ENCODE data around the gene NIM1K.
"Not testable (repeated sequence)": the region's sequence is repeated elsewhere in the genome, so short reads cannot be mapped to it uniquely, and the experiment has no call there.

Gene NIM1K

GRCh38 chr5:43197535-43197934 is 5.5 kb downstream of the NIM1K start:
- DNase-seq (ENCODE audit: low read depth), result no peak
- no peak overlapping the region for H3K4me3 ChIP-seq (ENCODE audit: low read length)
- TF ChIP-seq, protein P1, sequence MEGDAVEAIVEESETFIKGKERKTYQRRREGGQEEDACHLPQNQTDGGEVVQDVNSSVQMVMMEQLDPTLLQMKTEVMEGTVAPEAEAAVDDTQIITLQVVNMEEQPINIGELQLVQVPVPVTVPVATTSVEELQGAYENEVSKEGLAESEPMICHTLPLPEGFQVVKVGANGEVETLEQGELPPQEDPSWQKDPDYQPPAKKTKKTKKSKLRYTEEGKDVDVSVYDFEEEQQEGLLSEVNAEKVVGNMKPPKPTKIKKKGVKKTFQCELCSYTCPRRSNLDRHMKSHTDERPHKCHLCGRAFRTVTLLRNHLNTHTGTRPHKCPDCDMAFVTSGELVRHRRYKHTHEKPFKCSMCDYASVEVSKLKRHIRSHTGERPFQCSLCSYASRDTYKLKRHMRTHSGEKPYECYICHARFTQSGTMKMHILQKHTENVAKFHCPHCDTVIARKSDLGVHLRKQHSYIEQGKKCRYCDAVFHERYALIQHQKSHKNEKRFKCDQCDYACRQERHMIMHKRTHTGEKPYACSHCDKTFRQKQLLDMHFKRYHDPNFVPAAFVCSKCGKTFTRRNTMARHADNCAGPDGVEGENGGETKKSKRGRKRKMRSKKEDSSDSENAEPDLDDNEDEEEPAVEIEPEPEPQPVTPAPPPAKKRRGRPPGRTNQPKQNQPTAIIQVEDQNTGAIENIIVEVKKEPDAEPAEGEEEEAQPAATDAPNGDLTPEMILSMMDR (conservative IDR thresholded peaks at IDR 0.05; ENCODE audit: low read depth, low read length), result no peak

DNA sequence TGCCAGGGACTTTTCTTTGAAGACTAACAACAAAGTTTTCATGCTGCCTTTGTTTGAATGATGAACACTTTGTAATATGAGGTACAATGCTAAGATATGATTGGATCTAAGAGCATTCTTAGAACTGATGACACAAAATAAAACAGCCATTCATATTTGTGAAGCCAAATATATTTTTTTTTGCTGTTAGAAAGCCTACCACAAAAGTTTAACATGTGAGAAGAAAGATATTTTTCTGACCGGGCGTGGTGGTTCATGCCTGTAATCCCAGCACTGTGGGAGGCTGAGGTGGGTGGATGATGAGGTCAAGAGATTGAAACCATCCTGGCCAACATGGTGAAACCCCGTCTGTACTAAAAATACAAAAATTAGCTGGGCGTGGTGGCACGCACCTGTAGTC is 9.4 kb downstream of the NIM1K start:
- H3K4me3 ChIP-seq (ENCODE audit: low read length); DNase-seq (ENCODE audit: low read depth): not testable (repeated sequence)

DNA sequence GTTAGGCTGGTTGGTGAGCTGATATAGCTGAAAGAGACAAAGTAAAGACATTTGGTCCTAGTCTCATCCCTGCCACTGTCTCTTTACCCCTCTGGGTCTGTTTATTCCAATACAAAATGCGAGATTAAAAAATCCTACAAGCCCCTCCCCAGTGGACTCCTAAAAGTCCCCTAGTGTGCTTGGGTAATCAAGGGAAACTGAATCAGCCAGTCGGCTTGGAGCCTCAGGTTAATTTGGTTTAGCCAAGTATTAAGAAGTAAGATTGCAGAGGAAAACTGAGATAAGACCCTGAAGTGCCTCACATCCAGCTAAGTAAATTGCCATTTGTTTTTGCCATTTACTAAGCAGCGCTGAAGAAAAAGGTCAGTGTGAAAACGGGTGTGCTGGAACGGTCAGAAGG is 10.4 kb downstream of the NIM1K start:
- DNase-seq (ENCODE audit: low read depth), result no peak
- TF ChIP-seq, protein P1 (conservative IDR thresholded peaks at IDR 0.05; ENCODE audit: low read depth, low read length), result no peak
- H3K4me3 ChIP-seq (ENCODE audit: low read length), result no peak overlapping the region

DNA sequence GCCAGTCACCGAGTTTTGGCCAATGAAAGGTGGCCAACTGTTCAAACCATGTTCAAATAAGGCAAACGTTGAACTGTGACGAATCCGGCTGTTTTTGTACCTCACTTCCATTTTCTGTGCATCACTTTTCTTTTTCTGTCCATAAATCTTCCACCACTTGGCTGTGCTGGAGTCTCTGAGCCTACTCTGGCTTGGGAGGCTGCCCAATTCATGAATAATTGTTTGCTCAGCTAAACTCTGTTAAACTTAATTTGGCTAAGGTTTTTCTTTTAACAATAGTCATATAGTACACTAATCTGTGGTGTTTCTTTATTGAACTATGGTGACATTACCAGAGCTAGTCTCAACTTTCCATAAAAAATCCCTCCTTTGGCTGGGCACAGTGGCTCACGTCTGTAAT is 11.3 kb downstream of the NIM1K start:
- H3K4me3 ChIP-seq (ENCODE audit: low read length), result no peak overlapping the region
- no peak for DNase-seq (ENCODE audit: low read depth)
- TF ChIP-seq, protein P1 (conservative IDR thresholded peaks at IDR 0.05; ENCODE audit: low read depth, low read length), result no peak

DNA sequence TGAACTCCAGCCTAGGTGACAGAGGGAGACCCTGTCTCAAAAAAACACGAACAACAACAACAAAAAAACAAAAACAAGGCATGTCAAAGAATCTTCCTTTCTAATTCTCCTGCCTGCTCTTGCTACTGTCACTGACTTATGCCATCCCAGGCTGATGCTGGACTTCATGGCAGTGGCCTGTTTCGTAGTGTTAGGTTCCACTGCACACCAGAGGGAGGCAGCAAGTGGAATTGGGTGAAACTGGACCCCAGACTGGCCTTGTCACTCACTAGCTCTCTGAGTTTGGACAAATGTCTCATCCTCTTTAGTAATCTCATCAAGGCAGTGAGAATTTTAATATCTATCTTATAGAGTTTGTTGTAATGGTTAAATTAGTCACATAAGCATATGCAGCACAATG is 12.9 kb downstream of the NIM1K start:
- DNase-seq (ENCODE audit: low read depth), result no peak
- TF ChIP-seq, protein P1 (conservative IDR thresholded peaks at IDR 0.05; ENCODE audit: low read depth, low read length), result no peak
- no peak overlapping the region for H3K4me3 ChIP-seq (ENCODE audit: low read length)

DNA sequence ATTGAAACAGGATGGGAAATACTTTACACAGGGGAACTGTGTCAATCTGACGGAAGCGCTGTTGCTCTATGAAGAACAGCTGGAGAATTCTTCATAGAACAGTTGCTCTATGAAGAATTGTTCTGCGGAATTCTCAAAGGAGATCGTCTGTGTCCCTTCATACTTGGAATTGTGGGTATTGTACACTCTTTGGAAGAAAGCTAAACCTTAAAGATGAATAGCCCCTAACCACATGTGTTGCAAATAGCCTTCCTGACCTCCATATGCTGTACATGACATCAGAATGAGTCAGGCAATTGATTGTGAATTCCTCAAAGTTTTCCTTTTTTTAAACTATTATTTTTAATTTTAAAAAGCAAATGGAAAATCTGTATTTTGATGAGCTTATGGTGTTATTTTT is 15.6 kb downstream of the NIM1K start:
- no peak overlapping the region for H3K4me3 ChIP-seq (ENCODE audit: low read length)
- DNase-seq (ENCODE audit: low read depth), result no peak
- TF ChIP-seq, protein P1 (conservative IDR thresholded peaks at IDR 0.05; ENCODE audit: low read depth, low read length), result no peak

DNA sequence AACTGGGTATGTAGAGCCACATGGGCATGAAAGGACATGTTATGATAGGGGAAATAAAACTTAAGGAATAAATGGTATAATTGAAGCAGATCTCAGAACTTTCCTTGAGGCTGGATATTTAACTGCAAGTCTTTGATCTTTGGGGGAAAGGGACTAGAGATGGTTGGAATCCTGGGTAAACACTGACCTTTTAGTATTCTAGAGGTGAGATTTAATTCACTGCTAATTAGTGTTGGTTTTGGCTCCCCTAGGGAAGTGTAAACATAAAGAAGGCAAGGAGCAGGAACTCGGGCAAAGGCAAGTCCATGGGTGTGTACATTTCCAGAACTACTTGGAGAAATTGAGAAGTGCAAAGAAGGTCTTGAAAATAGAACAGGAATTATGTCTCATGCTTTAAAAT is 16.6 kb downstream of the NIM1K start:
- DNase-seq (ENCODE audit: low read depth), result no peak
- H3K4me3 ChIP-seq (ENCODE audit: low read length), result no peak overlapping the region
- TF ChIP-seq, protein P1 (conservative IDR thresholded peaks at IDR 0.05; ENCODE audit: low read depth, low read length), result no peak

DNA sequence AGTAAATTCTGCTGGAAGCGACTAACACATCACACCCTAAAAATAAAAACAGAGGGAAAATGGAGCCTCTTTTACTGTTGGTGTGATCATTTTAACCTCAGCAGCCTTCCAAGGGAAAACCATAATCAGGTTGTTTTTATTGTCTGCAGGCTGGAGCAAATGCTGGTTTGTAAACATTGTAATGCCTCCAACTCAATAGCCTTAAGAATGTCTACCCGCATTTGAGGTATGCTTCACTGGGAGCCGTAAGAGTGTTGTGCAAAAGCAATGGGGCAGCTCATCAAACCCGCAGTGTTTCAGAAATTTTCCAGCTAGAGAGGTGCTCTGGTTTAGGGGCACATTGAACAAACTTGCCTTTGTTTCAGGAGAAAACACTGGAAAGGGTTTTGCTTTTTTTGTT is 17.0 kb downstream of the NIM1K start:
- no peak overlapping the region for H3K4me3 ChIP-seq (ENCODE audit: low read length)
- TF ChIP-seq, protein P1 (conservative IDR thresholded peaks at IDR 0.05; ENCODE audit: low read depth, low read length), result no peak
- DNase-seq (ENCODE audit: low read depth), result no peak
